ENCODE results near the gene LTA. TPM values are rescaled to one million over a fixed set of nuclear protein-coding genes. Genes with fewer than 3 reads are reported as not detected.

LTA gene
- polyA plus RNA-seq, 1 experiment, result not detected

- no peak for TF ChIP-seq CTCF (IDR thresholded peaks at IDR 0.05; ENCODE audit: low read depth, low read length)
- POLR2A ChIA-PET, result no interaction called here
- CTCF ChIA-PET, result interaction anchor here (9.5 kb wide), 1 partner anchor 20 kb away, joined by 132 read pairs; no protein-coding TSS in a partner anchor
Measured at GRCh38 chr6:31577579-31577966, 5.5 kb downstream of the LTA start.

GRCh38 chr6:31578184-31579118, 6.4 kb downstream of the LTA start:
- no peak overlapping the region for H3K27ac ChIP-seq (ENCODE audit: low read depth, low read length)
- CTCF ChIA-PET, result interaction anchor here (2.3 to 9.5 kb wide), 3 partner anchors 8 to 31 kb away, joined by 11 to 132 read pairs (median 31); partner anchors contain the start of genes ATP6V1G2 and NFKBIL1
- H3K4me3 ChIP-seq (ENCODE audit: low read depth, low read length), result no peak overlapping the region
- H3K9me3 ChIP-seq (ENCODE audit: control insufficient read depth, insufficient read depth, low read length), result no peaks in the 10 kb centered on the region; the same call in 1 of the 2 replicates
- H3K27me3 ChIP-seq (ENCODE audit: control insufficient read depth, insufficient read depth, low read length), result peaks cover 22% of the 10 kb centered on the region
- no peak for DNase-seq (ENCODE audit: low read depth, low spot score)
- POLR2A ChIA-PET, result no interaction called here
- no peak for TF ChIP-seq CTCF (IDR thresholded peaks at IDR 0.05; ENCODE audit: low read depth, low read length)

More at GRCh38 chr6:31577579-31577966, 5.5 kb downstream of the LTA start:
- H3K27ac ChIP-seq (ENCODE audit: low read depth, low read length), result no peak overlapping the region
- DNase-seq (ENCODE audit: low read depth, low spot score), result no peak
- H3K9me3 ChIP-seq (ENCODE audit: control insufficient read depth, insufficient read depth, low read length), result no peaks in the 10 kb centered on the region; the same call in 1 of the 2 replicates
- H3K27me3 ChIP-seq (ENCODE audit: control insufficient read depth, insufficient read depth, low read length), result peaks cover 27% of the 10 kb centered on the region
- no peak overlapping the region for H3K4me3 ChIP-seq (ENCODE audit: low read depth, low read length)

GRCh38 chr6:31579119-31579505, 7.0 kb downstream of the LTA start:
- TF ChIP-seq CTCF (IDR thresholded peaks at IDR 0.05; ENCODE audit: low read depth, low read length), result no peak
- Histone ChIP-seq H3K27me3 (ENCODE audit: control insufficient read depth, insufficient read depth, low read length) (peaks cover 18% of the 10 kb centered on the region), H3K27ac (ENCODE audit: low read depth, low read length) (no peak overlapping the region), H3K9me3 (ENCODE audit: control insufficient read depth, insufficient read depth, low read length) (no peaks in the 10 kb centered on the region; the same call in 1 of the 2 replicates), H3K4me3 (ENCODE audit: low read depth, low read length) (no peak overlapping the region)
- ChIA-PET CTCF (interaction anchor here (2.3 to 9.5 kb wide), 3 partner anchors 9 to 32 kb away, joined by 11 to 132 read pairs (median 31); partner anchors contain the start of genes ATP6V1G2 and NFKBIL1), POLR2A (no interaction called here)
- DNase-seq (ENCODE audit: low read depth, low spot score), result no peak

- Histone ChIP-seq H3K27ac (ENCODE audit: low read depth, low read length) (no peak overlapping the region), H3K4me3 (ENCODE audit: low read depth, low read length) (no peak overlapping the region), H3K9me3 (ENCODE audit: control insufficient read depth, insufficient read depth, low read length) (no peaks in the 10 kb centered on the region; the same call in 1 of the 2 replicates), H3K27me3 (ENCODE audit: control insufficient read depth, insufficient read depth, low read length) (peaks cover 16% of the 10 kb centered on the region)
- TF ChIP-seq CTCF (IDR thresholded peaks at IDR 0.05; ENCODE audit: low read depth, low read length), result no peak
- ChIA-PET POLR2A (interaction anchor here (0.7 kb wide), 1 partner anchor 556 kb away, joined by 3 read pairs; no protein-coding TSS in a partner anchor), CTCF (interaction anchor here (0.9 to 9.5 kb wide), 15 partner anchors 10 to 38 kb away, joined by 4 to 132 read pairs (median 7); partner anchors contain the start of genes ATP6V1G2, DDX39B, NCR3 and NFKBIL1)
- no peak for DNase-seq (ENCODE audit: low read depth, low spot score)
Measured at GRCh38 chr6:31579546-31580437, 7.7 kb downstream of the LTA start.
